ENCODE measurements around the gene NCR2. TPM values are rescaled to one million over a fixed set of nuclear protein-coding genes. Genes with fewer than 3 reads are reported as not detected.

NCR2 gene
- polyA plus RNA-seq, 6 donors from 2014 or later, result not detected

- no peaks in the 10 kb centered on the region for H3K36me3 Mint-ChIP-seq
Observed at GRCh38 chr6:41315203-41315602, 20.2 kb upstream of the NCR2 start.

GRCh38 chr6:41315943-41316620 is 19.3 kb upstream of the NCR2 start:
- ATAC-seq (ENCODE audit: low read depth in 2 of 2) (no peak), DNase-seq (no peak)
- H3K27me3 Mint-ChIP-seq, result peaks cover 0 to 8% (median 0%) of the 10 kb centered on the region in 3 donors
- H3K27ac Mint-ChIP-seq, result peak overlapping the region in 3 of 6 donors; percentile 6 to 82 (median 75)
- peak overlapping the region in 3 of 8 donors; percentile 20 to 65 (median 53) for H3K4me3 Mint-ChIP-seq
- H3K36me3 Mint-ChIP-seq, result no peaks in the 10 kb centered on the region
- H3K4me1 Mint-ChIP-seq, result peaks cover 54 to 68% (median 59%) of the 10 kb centered on the region in 3 donors
- H3K9me3 Mint-ChIP-seq, result no peaks in the 10 kb centered on the region

More at GRCh38 chr6:41315203-41315602, 20.2 kb upstream of the NCR2 start:
- Mint-ChIP-seq H3K27ac (peak overlapping the region; percentile 6 to 95 (median 68)), H3K4me3 (peak overlapping the region in 6 of 8 donors; percentile 20 to 72 (median 63)), H3K4me1 (peaks cover 54 to 68% (median 59%) of the 10 kb centered on the region in 3 donors), H3K27me3 (peaks cover 0 to 8% (median 0%) of the 10 kb centered on the region in 3 donors), H3K9me3 (no peaks in the 10 kb centered on the region)
- DNase-seq (no peak), ATAC-seq (ENCODE audit: low read depth in 2 of 2) (peak; percentile 43 to 46)

GRCh38 chr6:41318261-41318653 is 17.2 kb upstream of the NCR2 start:
- H3K27me3 Mint-ChIP-seq, result no peaks in the 10 kb centered on the region
- H3K27ac Mint-ChIP-seq, result peak overlapping the region in 3 of 6 donors; percentile 65 to 96 (median 76)
- peak overlapping the region in 7 of 8 donors; percentile 30 to 92 (median 83) for H3K4me3 Mint-ChIP-seq
- no peaks in the 10 kb centered on the region for H3K9me3 Mint-ChIP-seq
- no peak for DNase-seq
- H3K36me3 Mint-ChIP-seq, result no peaks in the 10 kb centered on the region
- ATAC-seq (ENCODE audit: low read depth in 2 of 2), result no peak
- H3K4me1 Mint-ChIP-seq, result peaks cover 39 to 49% (median 45%) of the 10 kb centered on the region in 3 donors

GRCh38 chr6:41318654-41319565 is 16.5 kb upstream of the NCR2 start:
- DNase-seq, result peak; percentile 81
- Mint-ChIP-seq H3K4me1 (peaks cover 32 to 43% (median 38%) of the 10 kb centered on the region in 3 donors), H3K27me3 (no peaks in the 10 kb centered on the region), H3K4me3 (peak overlapping the region; percentile 30 to 92 (median 83)), H3K27ac (peak overlapping the region; percentile 31 to 96 (median 76)), H3K9me3 (no peaks in the 10 kb centered on the region), H3K36me3 (no peaks in the 10 kb centered on the region)
- peak; percentile 91 to 94 for ATAC-seq (ENCODE audit: low read depth in 2 of 2)

GRCh38 chr6:41321183-41321582 is 14.2 kb upstream of the NCR2 start:
- peaks cover 18 to 25% (median 21%) of the 10 kb centered on the region in 3 donors for H3K4me1 Mint-ChIP-seq
- peaks cover 4 to 9% (median 8%) of the 10 kb centered on the region in 3 donors for H3K27me3 Mint-ChIP-seq
- H3K36me3 Mint-ChIP-seq, result no peaks in the 10 kb centered on the region
- no peak overlapping the region for H3K27ac Mint-ChIP-seq
- no peak for DNase-seq
- no peak for ATAC-seq (ENCODE audit: low read depth in 2 of 2)
- no peaks in the 10 kb centered on the region for H3K9me3 Mint-ChIP-seq
- no peak overlapping the region for H3K4me3 Mint-ChIP-seq

GRCh38 chr6:41325446-41326066 is 9.9 kb upstream of the NCR2 start:
- DNase-seq, result no peak
- Mint-ChIP-seq H3K4me1 (no peaks in the 10 kb centered on the region), H3K27me3 (peaks cover 14 to 25% (median 18%) of the 10 kb centered on the region in 3 donors)

GRCh38 chr6:41326092-41326491 is 9.3 kb upstream of the NCR2 start:
- no peaks in the 10 kb centered on the region for H3K9me3 Mint-ChIP-seq
- no peaks in the 10 kb centered on the region for H3K36me3 Mint-ChIP-seq
- no peak overlapping the region for H3K4me3 Mint-ChIP-seq
- H3K4me1 Mint-ChIP-seq, result no peaks in the 10 kb centered on the region
- DNase-seq (no peak), ATAC-seq (ENCODE audit: low read depth in 2 of 2) (no peak)
- H3K27me3 Mint-ChIP-seq, result peaks cover 14 to 25% (median 18%) of the 10 kb centered on the region in 3 donors
- H3K27ac Mint-ChIP-seq, result no peak overlapping the region

More at GRCh38 chr6:41325446-41326066, 9.9 kb upstream of the NCR2 start:
- Mint-ChIP-seq H3K36me3 (no peaks in the 10 kb centered on the region), H3K9me3 (no peaks in the 10 kb centered on the region), H3K27ac (no peak overlapping the region), H3K4me3 (no peak overlapping the region)
- no peak for ATAC-seq (ENCODE audit: low read depth in 2 of 2)

GRCh38 chr6:41327177-41327576 is 8.2 kb upstream of the NCR2 start:
- Mint-ChIP-seq H3K27ac (no peak overlapping the region), H3K4me3 (no peak overlapping the region), H3K27me3 (peaks cover 14 to 25% (median 18%) of the 10 kb centered on the region in 3 donors), H3K9me3 (no peaks in the 10 kb centered on the region), H3K4me1 (peaks cover 8% of the 10 kb centered on the region in 3 donors), H3K36me3 (no peaks in the 10 kb centered on the region)
- DNase-seq (no peak), ATAC-seq (ENCODE audit: low read depth in 2 of 2) (no peak)

GRCh38 chr6:41331401-41332150 is 3.8 kb upstream of the NCR2 start:
- Mint-ChIP-seq H3K9me3 (no peaks in the 10 kb centered on the region), H3K36me3 (no peaks in the 10 kb centered on the region), H3K27me3 (peaks cover 4 to 13% (median 7%) of the 10 kb centered on the region in 3 donors), H3K4me3 (peak overlapping the region in 2 of 8 donors; percentile 42 to 59), H3K27ac (peak overlapping the region in 5 of 6 donors; percentile 35 to 94 (median 88)), H3K4me1 (peaks cover 38 to 52% (median 49%) of the 10 kb centered on the region in 3 donors)
- no peak for ATAC-seq (ENCODE audit: low read depth in 2 of 2)
- DNase-seq, result no peak

GRCh38 chr6:41332241-41332640 is 3.2 kb upstream of the NCR2 start:
- H3K27me3 Mint-ChIP-seq, result peaks cover 0 to 8% (median 7%) of the 10 kb centered on the region in 3 donors
- DNase-seq (no peak), ATAC-seq (ENCODE audit: low read depth in 2 of 2) (no peak)
- H3K27ac Mint-ChIP-seq, result peak overlapping the region; percentile 35 to 94 (median 86)
- no peaks in the 10 kb centered on the region for H3K9me3 Mint-ChIP-seq
- peak overlapping the region in 3 of 8 donors; percentile 40 to 59 (median 42) for H3K4me3 Mint-ChIP-seq
- peaks cover 38 to 53% (median 49%) of the 10 kb centered on the region in 3 donors for H3K4me1 Mint-ChIP-seq
- no peaks in the 10 kb centered on the region for H3K36me3 Mint-ChIP-seq

- peak overlapping the region in 7 of 8 donors; percentile 45 to 84 (median 76) for H3K4me3 Mint-ChIP-seq
- no peak for ATAC-seq (ENCODE audit: low read depth in 2 of 2)
- peaks cover 0 to 8% (median 7%) of the 10 kb centered on the region in 3 donors for H3K27me3 Mint-ChIP-seq
- no peaks in the 10 kb centered on the region for H3K36me3 Mint-ChIP-seq
- H3K27ac Mint-ChIP-seq, result peak overlapping the region; percentile 94 to 99 (median 98)
- peaks cover 38 to 53% (median 49%) of the 10 kb centered on the region in 3 donors for H3K4me1 Mint-ChIP-seq
- DNase-seq, result no peak
- no peaks in the 10 kb centered on the region for H3K9me3 Mint-ChIP-seq
Observed at GRCh38 chr6:41332842-41333736, 2.3 kb upstream of the NCR2 start.

Data from naive B cell (primary cell).